ENCODE measurements around the gene NEURL1. TPM values are rescaled to one million over a fixed set of nuclear protein-coding genes. Genes with fewer than 3 reads are reported as not detected.

Gene NEURL1
- polyA plus RNA-seq, 3 donors: 3.0 to 17.2 (median 3.3) TPM

DNA sequence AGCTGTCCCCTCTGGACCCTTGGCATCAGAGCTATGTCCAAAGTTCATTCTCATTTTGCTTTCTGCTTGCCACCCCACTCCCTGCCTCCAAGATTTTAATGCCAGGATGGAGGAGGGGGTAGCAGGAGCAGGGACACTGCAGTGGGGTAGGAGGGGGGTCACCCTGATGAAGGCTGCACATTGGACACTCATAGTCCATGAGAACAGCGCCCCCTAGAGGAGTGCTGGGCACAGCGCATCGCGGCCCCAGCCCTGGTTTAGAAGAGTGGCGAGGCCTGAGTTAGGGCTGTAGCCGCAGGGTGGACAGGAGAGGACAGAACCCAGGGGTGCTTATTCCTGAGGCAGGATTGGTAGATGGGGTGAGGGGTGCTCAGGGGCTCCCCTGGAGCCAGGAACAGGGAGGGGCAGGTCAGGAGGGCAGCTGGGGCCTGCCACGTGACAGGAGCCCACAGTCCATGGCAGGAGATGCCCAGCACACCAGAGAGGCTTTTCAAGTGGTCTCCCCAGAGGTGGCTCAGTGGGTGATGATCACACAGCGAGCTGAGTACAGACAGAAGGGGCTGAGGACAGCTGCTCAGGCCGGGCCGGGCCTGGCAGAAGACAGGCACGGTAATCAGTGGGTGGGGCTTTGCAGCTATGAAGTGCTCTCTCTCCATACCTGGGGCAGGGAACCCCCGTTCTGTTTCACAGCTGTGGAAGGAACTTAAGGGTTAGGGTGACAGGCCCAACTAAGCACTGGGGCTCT lies 71.4 kb downstream of the NEURL1 start:
- H3K27me3 ChIP-seq (ENCODE audit: control insufficient read depth in 2 of 2, insufficient read depth in 2 of 2, low read length in 2 of 2): no peaks in the 10 kb centered on the region
- DNase-seq: peak; percentile 23 to 52 (median 49)
- peaks cover 0 to 10% of the 10 kb centered on the region in 2 donors for H3K9me3 ChIP-seq (replicated peaks in 1 of 2; ENCODE audit: control insufficient read depth in 1 of 2, insufficient read depth in 1 of 2, low read length in 2 of 2)
- peaks cover 6 to 15% (median 12%) of the 10 kb centered on the region in 7 donors for H3K9me3 Mint-ChIP-seq
- H3K27ac ChIP-seq (ENCODE audit: low read depth in 1 of 2, low read length in 2 of 2): no peak overlapping the region
- H3K4me1 Mint-ChIP-seq: peaks cover 2% of the 10 kb centered on the region
- no peak overlapping the region for H3K4me3 ChIP-seq (replicated peaks in 1 of 3; ENCODE audit: low read depth in 2 of 3, low read length in 3 of 3)
- no peaks in the 10 kb centered on the region for H3K4me1 ChIP-seq (ENCODE audit: control insufficient read depth in 1 of 2, insufficient read depth in 2 of 2, low read length in 2 of 2)
- H3K36me3 Mint-ChIP-seq: peaks cover 0 to 2% of the 10 kb centered on the region in 2 donors
- peaks cover 6 to 10% (median 9%) of the 10 kb centered on the region in 3 donors for H3K27me3 Mint-ChIP-seq (ENCODE audit: low read depth in 3 of 3)
- H3K4me3 Mint-ChIP-seq: no peak overlapping the region
- WGBS (ENCODE audit: insufficient coverage): 60% methylated on average over 7 of the region's 12 CpGs
- H3K36me3 ChIP-seq (replicated peaks in 1 of 2; ENCODE audit: control insufficient read depth in 1 of 2, insufficient read depth in 2 of 2, low read length in 2 of 2): no peaks in the 10 kb centered on the region
- TF ChIP-seq CTCF (IDR thresholded peaks at IDR 0.05): peak; percentile 91
- H2AFZ ChIP-seq (ENCODE audit: insufficient read depth, low read depth, low read length, poor library complexity, severe bottlenecking): no peak overlapping the region
- no peaks in the 10 kb centered on the region for H3K79me2 ChIP-seq (ENCODE audit: insufficient read depth, low read length)
- peak overlapping the region in 1 of 7 donors; percentile 27 for H3K27ac Mint-ChIP-seq
- no peak overlapping the region for H3K4me2 ChIP-seq (replicated peaks; ENCODE audit: extremely low read depth, low read length, poor library complexity, severe bottlenecking)
- H3K9ac ChIP-seq (ENCODE audit: insufficient read depth, low read length, poor library complexity, severe bottlenecking): no peak overlapping the region
- peaks cover 8% of the 10 kb centered on the region for H4K20me1 ChIP-seq (ENCODE audit: insufficient read depth, low read length)
- intact Hi-C loops (cut with micrococcal nuclease): no loop called here

DNA sequence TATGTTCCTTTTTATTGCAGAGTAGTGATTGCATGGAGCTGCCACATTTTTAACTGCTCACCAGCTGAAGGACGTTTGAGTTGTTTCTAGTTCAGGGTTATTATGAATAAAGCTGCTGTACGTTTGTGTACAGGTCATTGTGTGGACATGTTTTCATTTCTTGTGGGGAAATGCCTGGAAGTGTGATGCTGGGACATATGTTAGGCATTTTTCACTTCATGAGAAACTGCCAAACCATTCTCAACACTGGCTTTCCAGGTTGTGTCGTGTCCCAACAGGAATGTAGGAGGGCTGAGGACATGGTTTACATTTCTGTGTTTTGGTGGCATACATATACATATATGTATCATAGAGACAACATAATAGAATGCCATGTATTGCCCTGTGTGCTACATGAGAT lies 73.0 kb downstream of the NEURL1 start:
- H3K4me1 Mint-ChIP-seq: peaks cover 4% of the 10 kb centered on the region
- no peaks in the 10 kb centered on the region for H3K4me1 ChIP-seq (ENCODE audit: control insufficient read depth in 1 of 2, insufficient read depth in 2 of 2, low read length in 2 of 2)
- H3K4me3 ChIP-seq (replicated peaks in 1 of 3; ENCODE audit: low read depth in 2 of 3, low read length in 3 of 3): no peak overlapping the region
- no peak overlapping the region for H3K27ac Mint-ChIP-seq
- H3K27me3 Mint-ChIP-seq (ENCODE audit: low read depth in 3 of 3): peaks cover 2 to 9% (median 9%) of the 10 kb centered on the region in 3 donors
- intact Hi-C loops (cut with micrococcal nuclease): no loop called here
- no peak overlapping the region for H3K27ac ChIP-seq (ENCODE audit: low read depth in 1 of 2, low read length in 2 of 2)
- H3K9me3 Mint-ChIP-seq: no peaks in the 10 kb centered on the region
- no peak overlapping the region for H3K4me2 ChIP-seq (replicated peaks; ENCODE audit: extremely low read depth, low read length, poor library complexity, severe bottlenecking)
- no peak for DNase-seq
- H3K4me3 Mint-ChIP-seq: no peak overlapping the region
- H3K9ac ChIP-seq (ENCODE audit: insufficient read depth, low read length, poor library complexity, severe bottlenecking): no peak overlapping the region
- no peaks in the 10 kb centered on the region for H3K36me3 Mint-ChIP-seq
- no peaks in the 10 kb centered on the region for H3K79me2 ChIP-seq (ENCODE audit: insufficient read depth, low read length)
- H4K20me1 ChIP-seq (ENCODE audit: insufficient read depth, low read length): peaks cover 8% of the 10 kb centered on the region
- H3K36me3 ChIP-seq (replicated peaks in 1 of 2; ENCODE audit: control insufficient read depth in 1 of 2, insufficient read depth in 2 of 2, low read length in 2 of 2): no peaks in the 10 kb centered on the region
- no peaks in the 10 kb centered on the region for H3K9me3 ChIP-seq (replicated peaks in 1 of 2; ENCODE audit: control insufficient read depth in 1 of 2, insufficient read depth in 1 of 2, low read length in 2 of 2)
- no peak overlapping the region for H2AFZ ChIP-seq (ENCODE audit: insufficient read depth, low read depth, low read length, poor library complexity, severe bottlenecking)
- no peaks in the 10 kb centered on the region for H3K27me3 ChIP-seq (ENCODE audit: control insufficient read depth in 2 of 2, insufficient read depth in 2 of 2, low read length in 2 of 2)
- TF ChIP-seq CTCF (IDR thresholded peaks at IDR 0.05): no peak
- no CpG with 5 or more reads among the region's 3 CpGs for WGBS (ENCODE audit: insufficient coverage)
